K562 (cell line): ENCODE measurements around the gene PCDHGA8. TPM values are rescaled to one million over a fixed set of nuclear protein-coding genes. Genes with fewer than 3 reads are reported as not detected.
"Not testable (repeated sequence)": the region's sequence is repeated elsewhere in the genome, so short reads cannot be mapped to it uniquely, and the experiment has no call there.

Experiments
- ATAC-seq: fragments of 200-7000 bp; cut with Tn5 transposase; 3 replicates; pipeline ENCODE4 v1.9.1; 2020; ENCODE audit warnings: moderate library complexity
- BruUV-seq: library from RNA; stranded (reverse); fragments of 400-500 nt; replicated peaks from 2 replicates; lab custom pipeline; 2021; lab: Mats Ljungman, UMichigan
- CTCF ChIA-PET: fragments of 300-600 bp; formaldehyde crosslinking; extraction: SDS; loops from one replicate; lab custom pipeline; 2021; ENCODE audit warnings: low intra/inter-chr PET ratio; lab: Yijun Ruan, JAX
- POLR2A ChIA-PET: fragments of 300-600, 350-650 bp; sonication (Branson Sonifier 250); formaldehyde crosslinking; extraction: SDS; loops from one replicate; lab custom pipeline; 2021; ENCODE audit warnings: antibody characterized with exemption, inconsistent platforms; lab: Yijun Ruan, JAX
- DNase-seq, 4 experiments: peaks; one replicate each; pipeline versions ENCODE4 v3.0.0 to v3.0.0-alpha.2; 2011 to 2018; ENCODE audit warnings: low spot score in 3 of 4, mixed read lengths in 3 of 4; ENCODE audit errors: extremely low read depth in 1 of 4
- FAIRE-seq: peaks from 2 replicates; lab custom pipeline; 2011; peaks lifted over from hg19 to GRCh38; lab: Jason Lieb, UNC
- H2AFZ ChIP-seq: 2 replicates; pipeline ENCODE4 v1.6.0; 2011; ENCODE audit warnings: low read depth, low read length, control low read depth, inconsistent platforms
- H3K27ac ChIP-seq: fragments of 200-600 bp; 3 replicates; pipeline ENCODE4 v1.8.0; 2011; ENCODE audit warnings: low read depth, mild to moderate bottlenecking, control low read depth, inconsistent platforms, low read length, moderate library complexity, mixed read lengths; ENCODE audit errors: extremely low read depth
- H3K27me3 ChIP-seq, 2 experiments: fragments of 300-600 bp in 1 of 2; 2 replicates in 1 of 2; 3 replicates in 1 of 2; pipeline versions ENCODE4 v1.6.0 to v1.8.0; 2011; ENCODE audit warnings: inconsistent platforms in 2 of 2, low read length in 2 of 2, mild to moderate bottlenecking in 1 of 2, mixed read lengths in 1 of 2, moderate library complexity in 1 of 2; ENCODE audit not compliant: control insufficient read depth in 2 of 2, insufficient read depth in 2 of 2
- H3K36me3 ChIP-seq: fragments of 300-600 bp; 3 replicates; pipeline ENCODE4 v1.8.0; 2011; ENCODE audit warnings: mild to moderate bottlenecking, low read length, inconsistent platforms; ENCODE audit not compliant: control insufficient read depth, insufficient read depth
- H3K4me1 ChIP-seq, 2 experiments: fragments of 200-600 bp in 1 of 2; replicated peaks in 1 of 2; 2 replicates in 1 of 2; 3 replicates in 1 of 2; pipeline versions ENCODE4 v1.5.1 to v1.8.0; 2011; ENCODE audit warnings: inconsistent platforms in 2 of 2, low read length in 2 of 2, mild to moderate bottlenecking in 1 of 2, mixed read lengths in 1 of 2, moderate library complexity in 1 of 2; ENCODE audit not compliant: control insufficient read depth in 2 of 2, insufficient read depth in 2 of 2
- H3K4me2 ChIP-seq: 2 replicates; pipeline ENCODE4 v1.6.1; 2011; ENCODE audit warnings: low read length, control low read depth, inconsistent platforms, mixed read lengths; ENCODE audit not compliant: insufficient read depth
- H3K4me3 ChIP-seq: fragments of 200-600 bp; sonication (generic), shearing (Covaris generic); 2 replicates; pipeline ENCODE4 v1.5.1; 2016; ENCODE audit warnings: control low read depth, inconsistent platforms
- H3K79me2 ChIP-seq: fragments of 200-600 bp; 3 replicates; pipeline ENCODE4 v1.8.0; 2011; ENCODE audit warnings: low read length, inconsistent platforms; ENCODE audit not compliant: control insufficient read depth, insufficient read depth
- H3K9ac ChIP-seq, 2 experiments: 2 replicates each; pipeline versions ENCODE4 v1.6.0 to v1.6.1; 2011; ENCODE audit warnings: low read depth in 2 of 2, low read length in 2 of 2, control low read depth in 1 of 2, inconsistent platforms in 1 of 2, mild to moderate bottlenecking in 1 of 2, mixed read lengths in 1 of 2; ENCODE audit not compliant: insufficient read depth in 1 of 2
- H3K9me1 ChIP-seq: one replicate; pipeline ENCODE4 v1.6.0; 2011; ENCODE audit warnings: inconsistent platforms, mild to moderate bottlenecking, low read length, moderate library complexity; ENCODE audit not compliant: control insufficient read depth, insufficient read depth
- H3K9me3 ChIP-seq: replicated peaks from 2 replicates; pipeline ENCODE4 v1.5.1; 2011; ENCODE audit warnings: low read depth, low read length, inconsistent platforms; ENCODE audit not compliant: control insufficient read depth, insufficient read depth
- H4K20me1 ChIP-seq: replicated peaks from 2 replicates; pipeline ENCODE4 v1.6.1; 2011; ENCODE audit warnings: low read length, inconsistent platforms, mixed read lengths; ENCODE audit not compliant: control insufficient read depth, insufficient read depth
- WGBS: fragments of 100-300 bp; shearing (Covaris generic); methylation state at CpG from one replicate; pipeline ENCODE4 v1.1.6; 2016; ENCODE audit warnings: low coverage, mixed read lengths; ENCODE audit not compliant: insufficient coverage; ENCODE audit errors: missing lambda C conversion rate; 5-methylcytosine and 5-hydroxymethylcytosine counted together
- in situ Hi-C: fragments of 300-500 bp; cut with MboI; formaldehyde crosslinking; loops from 4 replicates; pipeline ENCODE4 v1.15.0; 2018; ENCODE audit warnings: inconsistent platforms, mixed read lengths
- intact Hi-C: fragments of 100-400 bp; cut with micrococcal nuclease; formaldehyde crosslinking; loops from 2 replicates; pipeline ENCODE4 v1.14.2; 2022
- polyA plus RNA-seq, 8 experiments: library from polyadenylated mRNA; depleted of rRNA in 4 of 8; stranded (reverse) in 5 of 8; unstranded in 3 of 8; fragments of >200 nt; fragmentation: Nextera tagmentation in 2 of 8; fragmentation: Illumina TruSeq in 1 of 8; extraction: Ambion mirVana in 2 of 8; extraction: Trizol in 1 of 8; gene quantifications; 2 replicates each; pipeline versions ENCODE4 v1.2.1 to v1.2.3, GENCODE V29; 2011 to 2014; ENCODE audit warnings: inconsistent platforms in 1 of 8, missing spikeins in 1 of 8
- total RNA-seq, 7 experiments: library from RNA; depleted of rRNA in 6 of 7; stranded (reverse); fragments of >200 nt in 6 of 7; fragmentation: Illumina TruSeq in 2 of 7; extraction: Trizol in 2 of 7; gene quantifications; 2 replicates each; pipeline versions ENCODE4 v1.2.1 to v1.2.3, GENCODE V29; 2011 to 2021; ENCODE audit warnings: low replicate concordance in 1 of 7
- TF ChIP-seq, protein P1 (sequence below), 2 experiments: fragments of 450-650 bp; formaldehyde crosslinking in 1 of 2; IDR thresholded peaks; 2 replicates each; pipeline versions ENCODE4 v1.4.0 to v1.6.1; 2014 to 2020; ENCODE audit warnings: mild to moderate bottlenecking in 2 of 2, borderline replicate concordance in 1 of 2, low read depth in 1 of 2

The PCDHGA8 gene
- total and polyA plus RNA-seq, 9 of the 15 experiments (the other 6 are each of a cell fraction or from before 2014, with no cell fraction given): 0.04 to 0.11 (median 0.07) TPM; not detected in 2

- not testable (repeated sequence) for H3K9me3 ChIP-seq, BruUV-seq
- WGBS: 11% methylated on average over 34 of the region's 53 CpGs
These were observed 2.2 kb downstream of the PCDHGA8 start for GRCh38 chr5:141394401-141395187.

More at GRCh38 chr5:141394401-141395187, 2.2 kb downstream of the PCDHGA8 start:
- H4K20me1 ChIP-seq, intact Hi-C loops, H3K9me1 ChIP-seq, H3K27ac ChIP-seq, ATAC-seq, H3K9ac ChIP-seq, FAIRE-seq, H3K4me2 ChIP-seq, POLR2A ChIA-PET, H3K79me2 ChIP-seq, H3K36me3 ChIP-seq, H3K4me3 ChIP-seq, H2AFZ ChIP-seq, DNase-seq, in situ Hi-C loops, CTCF ChIA-PET: not testable (repeated sequence)
- H3K4me1 ChIP-seq: peaks cover 0 to 14% of the 10 kb centered on the region in 2 experiments; a peak in 1 of 5 replicates
- peaks cover 0 to 26% of the 10 kb centered on the region in 2 experiments; a peak in 3 of 5 replicates for H3K27me3 ChIP-seq
- TF ChIP-seq, protein P1, sequence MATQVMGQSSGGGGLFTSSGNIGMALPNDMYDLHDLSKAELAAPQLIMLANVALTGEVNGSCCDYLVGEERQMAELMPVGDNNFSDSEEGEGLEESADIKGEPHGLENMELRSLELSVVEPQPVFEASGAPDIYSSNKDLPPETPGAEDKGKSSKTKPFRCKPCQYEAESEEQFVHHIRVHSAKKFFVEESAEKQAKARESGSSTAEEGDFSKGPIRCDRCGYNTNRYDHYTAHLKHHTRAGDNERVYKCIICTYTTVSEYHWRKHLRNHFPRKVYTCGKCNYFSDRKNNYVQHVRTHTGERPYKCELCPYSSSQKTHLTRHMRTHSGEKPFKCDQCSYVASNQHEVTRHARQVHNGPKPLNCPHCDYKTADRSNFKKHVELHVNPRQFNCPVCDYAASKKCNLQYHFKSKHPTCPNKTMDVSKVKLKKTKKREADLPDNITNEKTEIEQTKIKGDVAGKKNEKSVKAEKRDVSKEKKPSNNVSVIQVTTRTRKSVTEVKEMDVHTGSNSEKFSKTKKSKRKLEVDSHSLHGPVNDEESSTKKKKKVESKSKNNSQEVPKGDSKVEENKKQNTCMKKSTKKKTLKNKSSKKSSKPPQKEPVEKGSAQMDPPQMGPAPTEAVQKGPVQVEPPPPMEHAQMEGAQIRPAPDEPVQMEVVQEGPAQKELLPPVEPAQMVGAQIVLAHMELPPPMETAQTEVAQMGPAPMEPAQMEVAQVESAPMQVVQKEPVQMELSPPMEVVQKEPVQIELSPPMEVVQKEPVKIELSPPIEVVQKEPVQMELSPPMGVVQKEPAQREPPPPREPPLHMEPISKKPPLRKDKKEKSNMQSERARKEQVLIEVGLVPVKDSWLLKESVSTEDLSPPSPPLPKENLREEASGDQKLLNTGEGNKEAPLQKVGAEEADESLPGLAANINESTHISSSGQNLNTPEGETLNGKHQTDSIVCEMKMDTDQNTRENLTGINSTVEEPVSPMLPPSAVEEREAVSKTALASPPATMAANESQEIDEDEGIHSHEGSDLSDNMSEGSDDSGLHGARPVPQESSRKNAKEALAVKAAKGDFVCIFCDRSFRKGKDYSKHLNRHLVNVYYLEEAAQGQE (IDR thresholded peaks at IDR 0.05; ENCODE audit: borderline replicate concordance): peak; percentile 31; the same call in 1 of the 2 replicates
- TF ChIP-seq, protein P1 (CRISPR knock-in tag; IDR thresholded peaks at IDR 0.05; ENCODE audit: low read depth): not testable (repeated sequence)
